Fibroblast of lung (primary cell): ENCODE results near the gene RNF157.

Experiments used
- CTCF ChIP-seq, 2 donors: IDR thresholded peaks in 1 of 2; conservative IDR thresholded peaks in 1 of 2; 1 replicate in 1 of 2; 2 replicates in 1 of 2; pipeline ENCODE4 v1.5.1; 2011 to 2012; ENCODE audit warnings: low read length in 2 of 2, control low read depth in 1 of 2, inconsistent platforms in 1 of 2, low read depth in 1 of 2, mild to moderate bottlenecking in 1 of 2
- EZH2 ChIP-seq: IDR thresholded peaks from 2 replicates; pipeline ENCODE4 v1.5.1; 2012; ENCODE audit warnings: low read length, control low read depth, mild to moderate bottlenecking; ENCODE audit errors: missing control alignments

GRCh38 chr17:76248013-76248782 lies 7.9 kb upstream of the RNF157 start:
- TF ChIP-seq CTCF (conservative IDR thresholded peaks at IDR 0.05 in 1 of 2, IDR thresholded peaks at IDR 0.05 in 1 of 2; ENCODE audit: low read depth in 1 of 2, low read length in 2 of 2): peak in 1 of 2 donors; percentile 26
- TF ChIP-seq EZH2: no peak
